NCI-H446 treated with DMSO at 0.1 percent for 48 hours (cell line): ENCODE results near the gene COL15A1.
"Not testable (repeated sequence)": the region's sequence is repeated elsewhere in the genome, so short reads cannot be mapped to it uniquely, and the experiment has no call there.

Experiments used
- DNase-seq: peaks from one replicate; lab custom pipeline; 2025; lab: John Stamatoyannopoulos, UW

COL15A1 gene

GRCh38 chr9:98994172-98995058 lies 50.7 kb downstream of the COL15A1 start:
- DNase-seq, result peak; percentile 34

GRCh38 chr9:98995059-98995671 lies 51.5 kb downstream of the COL15A1 start:
- peak; percentile 49 for DNase-seq

- DNase-seq, result no peak
Observed at GRCh38 chr9:98995971-98996504, 52.3 kb downstream of the COL15A1 start.

GRCh38 chr9:98997604-98998003 lies 53.9 kb downstream of the COL15A1 start:
- peak; percentile 10 for DNase-seq

GRCh38 chr9:98998441-98999151 lies 54.9 kb downstream of the COL15A1 start:
- DNase-seq, result peak; percentile 37

- DNase-seq, result no peak
Observed at GRCh38 chr9:98999152-98999525, 55.4 kb downstream of the COL15A1 start.

GRCh38 chr9:99000476-99001395 lies 57.0 kb downstream of the COL15A1 start:
- peak; percentile 13 for DNase-seq

GRCh38 chr9:99001892-99002291 lies 58.2 kb downstream of the COL15A1 start:
- no peak for DNase-seq

- no peak for DNase-seq
Observed at GRCh38 chr9:99002706-99003105, 59.0 kb downstream of the COL15A1 start.

- no peak for DNase-seq
Observed at GRCh38 chr9:99003308-99003707, 59.6 kb downstream of the COL15A1 start.

GRCh38 chr9:99004115-99004514 lies 60.4 kb downstream of the COL15A1 start:
- no peak for DNase-seq

GRCh38 chr9:99004717-99005460 lies 61.2 kb downstream of the COL15A1 start:
- no peak for DNase-seq

- no peak for DNase-seq
Observed at GRCh38 chr9:99005651-99006050, 61.9 kb downstream of the COL15A1 start.

- no peak for DNase-seq
Observed at GRCh38 chr9:99006511-99006910, 62.8 kb downstream of the COL15A1 start.

- no peak for DNase-seq
Observed at GRCh38 chr9:99006979-99007378, 63.3 kb downstream of the COL15A1 start.

GRCh38 chr9:99008203-99008602 lies 64.5 kb downstream of the COL15A1 start:
- DNase-seq, result no peak

GRCh38 chr9:99010393-99010792 lies 66.7 kb downstream of the COL15A1 start:
- DNase-seq, result not testable (repeated sequence)

- no peak for DNase-seq
Observed at GRCh38 chr9:99011161-99011709, 67.5 kb downstream of the COL15A1 start.

GRCh38 chr9:99012957-99013512 lies 69.3 kb downstream of the COL15A1 start:
- no peak for DNase-seq

GRCh38 chr9:99013550-99013949 lies 69.8 kb downstream of the COL15A1 start:
- no peak for DNase-seq
